Measurements from ENCODE around the gene CIPC. TPM values are rescaled to one million over a fixed set of nuclear protein-coding genes. Genes with fewer than 3 reads are reported as not detected.

Gene CIPC
- 7.8 and 18.3 TPM in 2 replicates for total RNA-seq (2014; rRNA removed; shearing (Covaris generic); ENCODE audit: low replicate concordance)

- in situ Hi-C loops (cut with HindIII; ENCODE audit: low pct_unique_long_range_greater_than_20kb, low sequenced_read_pairs): no loop called here
- peak; percentile 98 for DNase-seq (ENCODE audit: low read depth)
Observed at GRCh38 chr14:77097700-77098528, at the start of gene CIPC. TSS of gene CIPC (plus strand) at chr14:77098258. CDS start at chr14:77105709, 7,451 bp downstream.

GRCh38 chr14:77051116-77051515, 46.9 kb upstream of the CIPC start:
- no peak for DNase-seq (ENCODE audit: low read depth)
- in situ Hi-C loops (cut with HindIII; ENCODE audit: low pct_unique_long_range_greater_than_20kb, low sequenced_read_pairs): no loop called here

- in situ Hi-C loops (cut with HindIII; ENCODE audit: low pct_unique_long_range_greater_than_20kb, low sequenced_read_pairs): no loop called here
Observed at GRCh38 chr14:77052281-77053044, 45.6 kb upstream of the CIPC start.

GRCh38 chr14:77053046-77053841, 44.8 kb upstream of the CIPC start:
- in situ Hi-C loops (cut with HindIII; ENCODE audit: low pct_unique_long_range_greater_than_20kb, low sequenced_read_pairs): no loop called here
- no peak for DNase-seq (ENCODE audit: low read depth)

More at GRCh38 chr14:77052281-77053044, 45.6 kb upstream of the CIPC start:
- no peak for DNase-seq (ENCODE audit: low read depth)

GRCh38 chr14:77055306-77055705, 42.8 kb upstream of the CIPC start:
- in situ Hi-C loops (cut with HindIII; ENCODE audit: low pct_unique_long_range_greater_than_20kb, low sequenced_read_pairs): no loop called here
- no peak for DNase-seq (ENCODE audit: low read depth)

- no peak for DNase-seq (ENCODE audit: low read depth)
- in situ Hi-C loops (cut with HindIII; ENCODE audit: low pct_unique_long_range_greater_than_20kb, low sequenced_read_pairs): no loop called here
Observed at GRCh38 chr14:77055981-77056380, 42.1 kb upstream of the CIPC start.

- no peak for DNase-seq (ENCODE audit: low read depth)
- in situ Hi-C loops (cut with HindIII; ENCODE audit: low pct_unique_long_range_greater_than_20kb, low sequenced_read_pairs): no loop called here
Observed at GRCh38 chr14:77058117-77058516, 39.9 kb upstream of the CIPC start.

GRCh38 chr14:77058785-77059184, 39.3 kb upstream of the CIPC start:
- DNase-seq (ENCODE audit: low read depth): no peak
- in situ Hi-C loops (cut with HindIII; ENCODE audit: low pct_unique_long_range_greater_than_20kb, low sequenced_read_pairs): no loop called here

- DNase-seq (ENCODE audit: low read depth): peak; percentile 80
- in situ Hi-C loops (cut with HindIII; ENCODE audit: low pct_unique_long_range_greater_than_20kb, low sequenced_read_pairs): no loop called here
Observed at GRCh38 chr14:77059276-77059915, 38.7 kb upstream of the CIPC start.

- DNase-seq (ENCODE audit: low read depth): no peak
- in situ Hi-C loops (cut with HindIII; ENCODE audit: low pct_unique_long_range_greater_than_20kb, low sequenced_read_pairs): no loop called here
Observed at GRCh38 chr14:77061630-77062257, 36.3 kb upstream of the CIPC start.

- no peak for DNase-seq (ENCODE audit: low read depth)
- in situ Hi-C loops (cut with HindIII; ENCODE audit: low pct_unique_long_range_greater_than_20kb, low sequenced_read_pairs): no loop called here
Observed at GRCh38 chr14:77062261-77062660, 35.8 kb upstream of the CIPC start.

GRCh38 chr14:77063571-77064171, 34.4 kb upstream of the CIPC start:
- in situ Hi-C loops (cut with HindIII; ENCODE audit: low pct_unique_long_range_greater_than_20kb, low sequenced_read_pairs): no loop called here
- no peak for DNase-seq (ENCODE audit: low read depth)

- in situ Hi-C loops (cut with HindIII; ENCODE audit: low pct_unique_long_range_greater_than_20kb, low sequenced_read_pairs): no loop called here
- DNase-seq (ENCODE audit: low read depth): no peak
Observed at GRCh38 chr14:77064521-77065178, 33.4 kb upstream of the CIPC start.

GRCh38 chr14:77065851-77066577, 32.0 kb upstream of the CIPC start:
- no peak for DNase-seq (ENCODE audit: low read depth)
- in situ Hi-C loops (cut with HindIII; ENCODE audit: low pct_unique_long_range_greater_than_20kb, low sequenced_read_pairs): no loop called here

GRCh38 chr14:77066578-77067172, 31.4 kb upstream of the CIPC start:
- in situ Hi-C loops (cut with HindIII; ENCODE audit: low pct_unique_long_range_greater_than_20kb, low sequenced_read_pairs): no loop called here
- no peak for DNase-seq (ENCODE audit: low read depth)
